Fibroblast of skin of right biceps (primary cell): ENCODE results near the gene PABPC1L2A.
"Not testable (repeated sequence)": the region's sequence is repeated elsewhere in the genome, so short reads cannot be mapped to it uniquely, and the experiment has no call there.

ENCODE experiments used
- DNase-seq: peaks from one replicate; pipeline ENCODE4 v3.0.0-alpha.2; 2013

The PABPC1L2A gene

GRCh38 chrX:73079024-73079562 lies at the start of gene PABPC1L2A:
PABPC1L2A (minus strand) TSS chrX:73079512; CDS start chrX:73079386, 126 bp downstream.
- not testable (repeated sequence) for DNase-seq

- DNase-seq, result no peak
These were observed 48.5 kb upstream of the PABPC1L2A start for GRCh38 chrX:73127700-73128241.

DNA sequence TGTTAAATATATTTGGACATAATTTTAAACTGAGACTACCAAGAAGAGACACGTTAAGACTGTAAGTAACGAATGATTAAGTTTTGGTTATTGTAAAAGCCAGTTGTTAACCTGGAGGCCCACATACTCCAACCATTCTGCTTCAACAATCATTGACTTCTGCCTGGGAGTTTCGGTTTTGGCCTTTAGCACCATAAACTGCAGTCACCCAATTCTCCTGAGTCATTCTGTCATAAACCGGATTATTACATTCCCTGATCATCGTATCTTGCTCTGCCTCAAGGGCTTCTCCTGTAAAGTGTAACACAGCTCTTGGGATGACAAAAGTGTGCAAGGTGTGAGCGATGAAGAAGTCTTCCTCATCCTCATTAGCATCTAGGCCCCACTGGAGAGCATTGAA lies 46.9 kb upstream of the PABPC1L2A start:
- no peak for DNase-seq

DNA sequence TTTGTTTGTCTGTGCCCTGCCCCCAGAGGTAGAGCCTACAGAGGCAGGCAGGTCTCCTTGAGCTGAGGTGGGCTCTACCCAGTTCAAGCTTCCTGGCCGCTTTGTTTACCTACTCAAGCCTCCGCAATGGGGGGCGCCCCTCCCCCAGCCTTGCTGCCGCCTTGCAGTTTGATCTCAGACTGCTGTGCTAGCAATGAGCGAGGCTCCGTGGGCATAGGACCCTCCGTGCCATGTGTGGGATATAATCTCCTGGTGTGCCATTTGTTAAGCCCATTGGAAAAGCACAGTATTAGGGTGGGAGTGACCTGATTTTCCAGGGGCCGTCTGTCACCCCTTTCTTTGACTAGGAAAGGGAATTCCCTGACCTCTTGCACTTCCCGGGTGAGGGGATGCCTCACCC lies 20.2 kb upstream of the PABPC1L2A start:
- DNase-seq, result not testable (repeated sequence)

DNA sequence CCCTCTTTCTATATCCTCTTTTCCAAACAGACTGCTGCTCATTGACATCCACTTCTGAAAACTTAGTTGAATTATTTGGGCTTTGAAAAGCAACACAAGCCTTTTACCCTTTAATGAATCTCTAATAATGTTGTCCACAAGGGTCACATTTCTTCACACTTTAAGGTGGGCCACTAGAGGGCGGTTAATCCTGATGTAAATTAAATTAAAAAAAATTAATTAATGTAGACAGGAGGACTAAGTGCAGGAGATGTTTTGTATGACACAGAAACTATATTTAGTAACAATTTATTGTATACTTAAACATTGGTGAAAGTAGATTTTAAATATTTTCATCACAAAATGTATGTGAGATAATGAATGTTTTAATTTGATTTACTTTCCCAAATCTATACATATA lies 7.5 kb upstream of the PABPC1L2A start:
- DNase-seq, result not testable (repeated sequence)

DNA sequence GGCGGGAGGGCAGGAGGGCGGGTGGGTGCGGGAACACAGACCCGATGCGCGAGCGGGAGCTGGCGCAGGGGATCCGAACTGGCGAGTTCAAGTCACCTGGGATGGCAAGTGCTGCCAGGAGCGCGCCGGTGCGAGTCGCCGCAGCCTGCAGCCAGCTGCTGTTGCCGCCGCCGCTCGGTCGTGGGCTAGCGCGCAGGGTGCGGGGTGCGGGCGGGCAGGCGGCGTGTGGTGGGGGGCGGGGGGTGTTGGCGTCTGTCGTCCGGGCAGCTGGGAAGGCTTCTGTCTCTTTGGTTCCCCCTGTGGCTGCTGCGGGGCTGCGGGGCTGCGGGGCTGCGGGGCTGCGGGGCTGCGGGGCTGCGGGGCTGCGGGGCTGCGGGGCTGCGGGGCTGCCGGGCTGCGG lies 572 bp upstream of the PABPC1L2A start:
- not testable (repeated sequence) for DNase-seq

GRCh38 chrX:73078597-73078996 lies 715 bp downstream of the PABPC1L2A start:
- DNase-seq, result not testable (repeated sequence)

- no peak for DNase-seq
These were observed 2.5 kb downstream of the PABPC1L2A start for GRCh38 chrX:73076838-73077237.

DNA sequence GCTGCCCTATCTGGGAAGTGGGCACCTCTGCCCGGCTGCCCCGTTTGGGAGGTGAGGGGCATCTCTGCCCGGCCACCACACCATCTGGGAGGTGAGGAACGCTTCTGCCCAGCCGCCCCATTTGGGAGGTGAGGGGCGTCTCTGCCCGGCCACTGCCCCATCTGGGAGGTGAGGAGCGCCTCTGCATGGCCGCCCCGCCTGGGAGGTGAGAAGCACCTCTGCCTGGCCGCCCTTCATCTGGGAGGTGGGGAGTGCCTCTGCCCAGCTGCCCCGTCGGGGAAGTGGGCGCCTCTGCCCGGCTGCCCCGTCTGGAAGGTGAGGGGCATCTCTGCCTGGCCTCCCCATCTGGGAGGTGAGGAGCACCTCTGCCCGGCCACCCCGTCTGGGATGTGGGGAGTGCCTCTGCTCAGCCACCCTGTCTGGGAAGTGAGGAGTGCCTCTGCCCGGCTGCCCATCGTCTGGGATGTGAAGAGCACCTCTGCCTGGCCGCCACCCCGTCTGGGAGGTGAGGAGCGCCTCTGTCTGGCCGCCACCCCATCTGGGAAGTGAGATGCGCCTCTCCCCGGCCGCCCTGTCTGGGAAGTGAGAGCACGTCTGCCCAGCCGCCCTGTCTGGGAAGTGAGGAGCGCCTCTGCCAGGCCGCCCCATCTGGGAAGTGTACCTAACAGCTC lies 9.8 kb downstream of the PABPC1L2A start:
- DNase-seq, result no peak

DNA sequence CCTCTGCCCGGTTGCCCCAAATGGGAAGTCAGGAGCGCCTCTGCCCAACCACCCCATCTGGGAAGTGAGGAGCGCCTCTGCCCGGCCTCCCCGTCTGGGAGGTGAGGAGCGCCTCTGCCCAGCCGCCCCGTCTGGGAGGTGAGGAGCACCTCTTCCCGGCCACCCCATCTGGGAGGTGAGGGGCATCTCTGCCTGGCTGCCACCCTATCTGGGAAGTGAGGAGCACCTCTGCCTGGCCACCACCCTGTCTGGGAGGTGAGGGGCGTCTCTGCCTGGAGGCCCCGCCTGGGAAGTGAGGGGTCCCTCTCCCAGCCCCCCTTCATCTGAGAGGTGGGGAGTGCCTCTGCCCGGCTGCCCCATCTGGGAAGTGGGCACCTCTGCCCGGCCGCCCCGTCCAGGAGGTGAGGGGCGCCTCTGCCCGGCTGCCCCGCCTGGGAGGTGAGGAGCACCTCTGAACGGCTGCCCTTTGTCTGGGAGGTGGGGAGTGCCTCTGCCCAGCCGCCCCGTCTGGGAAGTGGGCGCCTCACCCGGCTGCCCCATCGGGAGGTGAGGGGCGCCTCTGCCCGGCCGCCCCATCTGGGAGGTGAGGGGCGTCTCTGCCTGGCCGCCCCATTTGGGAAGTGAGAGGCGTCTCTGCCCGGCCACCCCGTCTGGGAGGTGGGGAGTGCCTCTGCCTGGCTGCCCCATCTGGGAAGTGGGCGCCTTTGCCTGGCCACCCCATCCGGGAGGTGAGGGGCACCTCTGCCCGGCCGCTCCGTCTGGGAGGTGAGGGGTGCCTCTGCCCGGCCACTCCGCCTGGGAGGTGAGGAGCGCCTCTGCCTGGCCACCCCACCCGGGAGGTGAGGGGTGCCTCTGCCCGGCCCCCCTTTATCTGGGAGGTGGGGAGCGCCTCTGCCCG lies 10.6 kb downstream of the PABPC1L2A start:
- no peak for DNase-seq

DNA sequence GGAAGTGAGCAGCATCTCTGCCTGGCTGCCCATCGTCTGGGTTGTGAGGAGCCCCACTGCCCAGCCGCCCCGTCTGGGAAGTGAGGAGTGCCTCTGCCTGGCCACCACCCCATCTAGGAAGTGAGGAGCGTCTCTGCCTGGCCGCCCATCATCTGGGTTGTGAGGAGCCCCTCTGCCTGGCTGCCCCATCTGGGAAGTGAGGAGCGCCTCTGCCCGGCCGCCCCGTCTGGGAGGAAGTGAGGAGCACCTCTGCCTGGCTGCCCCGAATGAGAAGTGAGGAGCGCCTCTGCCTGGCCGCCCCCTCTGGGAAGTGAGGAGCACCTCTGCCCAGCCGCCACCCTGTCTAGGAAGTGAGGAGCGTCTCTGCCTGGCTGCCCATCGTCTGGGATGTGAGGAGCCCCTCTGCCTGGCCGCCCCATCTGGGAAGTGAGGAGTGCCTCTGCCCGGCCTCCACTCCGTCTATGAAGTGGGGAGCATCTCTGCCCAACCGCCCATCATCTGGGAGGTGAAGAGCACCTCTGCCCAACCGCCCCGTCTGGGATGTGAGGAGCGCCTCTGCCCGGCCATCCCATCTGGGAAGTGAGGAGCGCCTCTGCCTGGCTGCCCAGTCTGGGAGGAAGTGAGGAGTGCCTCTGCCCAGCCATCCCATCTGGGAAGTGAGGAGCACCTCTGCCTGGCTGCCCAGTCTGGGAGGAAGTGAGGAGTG lies 11.4 kb downstream of the PABPC1L2A start:
- DNase-seq, result not testable (repeated sequence)

DNA sequence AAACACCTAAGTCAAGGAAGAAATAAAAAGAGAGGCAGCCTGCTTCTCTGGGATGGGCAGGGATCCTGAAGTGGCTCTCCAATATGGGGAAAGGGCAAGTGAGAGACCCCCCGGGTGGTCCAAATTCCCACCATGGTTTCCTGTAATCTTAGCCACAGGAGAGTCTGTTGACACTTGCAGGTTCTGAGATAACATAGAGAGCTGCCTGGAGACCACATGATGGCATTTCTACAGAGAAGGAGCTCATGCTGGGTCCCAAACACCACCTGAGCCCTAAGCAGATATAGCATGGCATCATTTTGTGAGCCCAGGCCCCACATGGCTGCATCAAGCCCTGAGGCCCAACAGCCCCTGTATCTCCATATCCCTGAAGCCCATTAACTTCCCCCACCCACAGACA lies 50.4 kb downstream of the PABPC1L2A start:
- DNase-seq, result no peak
